Activated naive CD4-positive, alpha-beta T cell treated with anti-CD3 and anti-CD28 coated beads for 36 hours (primary cell): ENCODE data around the gene FBXL4. TPM values are rescaled to one million over a fixed set of nuclear protein-coding genes. Genes with fewer than 3 reads are reported as not detected.

ENCODE experiments used
- CTCF ChIA-PET: fragments of 350-600 bp; sonication (Branson Sonifier 250); formaldehyde crosslinking; loops from one replicate; lab custom pipeline; 2021; ENCODE audit warnings: antibody characterized with exemption; lab: Charles Lee
- DNase-seq: peaks from one replicate; pipeline ENCODE4 v3.0.0-alpha.2; 2020
- H3K27ac Mint-ChIP-seq: one replicate; pipeline ENCODE4 v1.8.0; 2021; ENCODE audit warnings: mild to moderate bottlenecking, mixed read lengths
- H3K27me3 Mint-ChIP-seq: one replicate; pipeline ENCODE4 v1.8.0; 2021; ENCODE audit warnings: low read depth, mixed read lengths
- H3K36me3 Mint-ChIP-seq: one replicate; pipeline ENCODE4 v1.8.0; 2021; ENCODE audit warnings: low read depth, mixed read lengths
- H3K4me1 Mint-ChIP-seq: one replicate; pipeline ENCODE4 v1.8.0; 2021; ENCODE audit warnings: low read depth, mixed read lengths
- H3K4me3 Mint-ChIP-seq: one replicate; pipeline ENCODE4 v1.8.0; 2021; ENCODE audit warnings: mild to moderate bottlenecking, moderate library complexity, mixed read lengths
- H3K9me3 Mint-ChIP-seq: one replicate; pipeline ENCODE4 v1.8.0; 2021; ENCODE audit warnings: mixed read lengths
- intact Hi-C: fragments of 100-400 bp; cut with micrococcal nuclease; formaldehyde crosslinking; loops from one replicate; pipeline ENCODE4 v1.15.1; 2023
- total RNA-seq, 2 experiments: library from RNA; stranded (reverse); gene quantifications; one replicate each; pipeline ENCODE4 v1.2.3, GENCODE V29; 2021

Gene FBXL4
- total RNA-seq, 2 experiments from 2014 or later: 16.3 to 16.7 TPM

DNA sequence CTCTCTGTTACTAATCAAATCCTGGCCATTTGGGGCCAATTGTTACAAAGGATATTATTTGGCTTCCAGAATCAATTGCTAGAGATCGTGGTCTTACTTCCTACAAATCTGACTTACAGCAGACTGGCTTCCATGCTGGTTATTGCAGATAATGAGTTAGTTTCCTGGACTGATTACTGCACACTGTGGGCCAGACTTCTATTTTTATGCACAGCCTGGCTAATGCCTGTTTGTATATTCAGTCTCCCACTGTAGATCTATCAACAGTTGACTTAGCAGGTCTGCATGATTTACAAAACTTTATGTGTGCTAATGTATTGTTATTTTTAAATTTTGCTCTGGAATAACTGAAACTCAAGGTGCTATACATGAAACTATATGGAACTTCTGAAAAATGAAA lies 25.8 kb upstream of the FBXL4 start:
- no peak for DNase-seq
- Mint-ChIP-seq H3K27me3 (peaks cover 5% of the 10 kb centered on the region), H3K27ac (no peak overlapping the region), H3K4me1 (no peaks in the 10 kb centered on the region), H3K36me3 (peaks cover 3% of the 10 kb centered on the region), H3K9me3 (peaks cover 4% of the 10 kb centered on the region), H3K4me3 (no peak overlapping the region)
- CTCF ChIA-PET: no interaction called here
- intact Hi-C loops: no loop called here

- DNase-seq: no peak
- intact Hi-C loops: no loop called here
- Mint-ChIP-seq H3K27me3 (peaks cover 5% of the 10 kb centered on the region), H3K27ac (no peak overlapping the region), H3K9me3 (peaks cover 6% of the 10 kb centered on the region), H3K36me3 (peaks cover 3% of the 10 kb centered on the region), H3K4me3 (no peak overlapping the region), H3K4me1 (no peaks in the 10 kb centered on the region)
- CTCF ChIA-PET: no interaction called here
These were observed 23.6 kb upstream of the FBXL4 start for GRCh38 chr6:98971303-98971702.

DNA sequence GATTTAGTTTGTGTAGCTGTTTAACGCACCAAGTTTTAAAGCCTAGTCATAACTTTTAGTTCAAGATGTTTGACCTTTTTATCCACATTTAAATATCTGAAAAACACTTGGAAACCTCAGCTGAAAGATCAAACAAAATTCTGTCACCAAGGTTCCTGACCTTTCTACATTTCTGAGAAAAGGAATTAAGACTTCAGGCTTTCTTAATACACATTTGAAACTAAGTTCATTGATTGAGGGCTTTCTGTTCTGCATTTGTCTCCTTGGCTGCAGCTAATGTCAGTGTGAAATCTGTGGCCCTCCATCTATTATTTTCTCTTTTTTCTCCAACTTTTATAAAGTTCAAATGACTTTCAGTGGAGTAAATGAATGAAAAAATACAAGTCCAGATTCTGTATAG lies 22.7 kb upstream of the FBXL4 start:
- H3K9me3 Mint-ChIP-seq: peaks cover 6% of the 10 kb centered on the region
- H3K27ac Mint-ChIP-seq: no peak overlapping the region
- CTCF ChIA-PET: no interaction called here
- H3K4me3 Mint-ChIP-seq: no peak overlapping the region
- H3K36me3 Mint-ChIP-seq: peaks cover 3% of the 10 kb centered on the region
- no peaks in the 10 kb centered on the region for H3K4me1 Mint-ChIP-seq
- no peak for DNase-seq
- peaks cover 2% of the 10 kb centered on the region for H3K27me3 Mint-ChIP-seq
- intact Hi-C loops: no loop called here

DNA sequence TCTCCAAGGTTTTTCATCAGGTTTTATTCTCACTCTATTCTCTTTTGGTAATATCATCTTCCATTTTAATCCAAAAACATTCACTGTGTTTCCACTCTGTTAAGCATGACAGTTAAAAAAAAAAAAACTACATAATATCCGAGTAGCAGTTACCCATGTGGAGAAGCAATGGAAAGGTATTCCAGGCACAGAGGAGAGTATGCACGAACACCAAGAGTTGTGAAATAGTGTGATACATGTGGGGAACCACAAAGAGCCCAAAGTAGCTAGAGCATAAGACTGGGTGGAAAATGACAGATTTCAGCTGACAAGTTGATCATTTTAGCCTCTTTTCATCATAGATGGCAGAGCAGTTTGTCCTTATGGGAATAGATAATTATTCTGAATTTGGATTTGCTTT lies 19.9 kb upstream of the FBXL4 start:
- no peak overlapping the region for H3K27ac Mint-ChIP-seq
- H3K36me3 Mint-ChIP-seq: peaks cover 3% of the 10 kb centered on the region
- DNase-seq: no peak
- H3K27me3 Mint-ChIP-seq: peaks cover 7% of the 10 kb centered on the region
- intact Hi-C loops: no loop called here
- no peaks in the 10 kb centered on the region for H3K4me1 Mint-ChIP-seq
- H3K4me3 Mint-ChIP-seq: no peak overlapping the region
- CTCF ChIA-PET: no interaction called here
- peaks cover 6% of the 10 kb centered on the region for H3K9me3 Mint-ChIP-seq

GRCh38 chr6:98959631-98960030 lies 11.9 kb upstream of the FBXL4 start:
- H3K36me3 Mint-ChIP-seq: no peaks in the 10 kb centered on the region
- H3K4me3 Mint-ChIP-seq: no peak overlapping the region
- intact Hi-C loops: no loop called here
- H3K9me3 Mint-ChIP-seq: no peaks in the 10 kb centered on the region
- H3K27ac Mint-ChIP-seq: no peak overlapping the region
- CTCF ChIA-PET: interaction anchor here (0.9 kb wide), 1 partner anchor 475 kb away, joined by 3 read pairs; no protein-coding TSS in a partner anchor
- peaks cover 12% of the 10 kb centered on the region for H3K27me3 Mint-ChIP-seq
- DNase-seq: no peak
- no peaks in the 10 kb centered on the region for H3K4me1 Mint-ChIP-seq

GRCh38 chr6:98958776-98959175 lies 11.0 kb upstream of the FBXL4 start:
- Mint-ChIP-seq H3K4me3 (no peak overlapping the region), H3K9me3 (no peaks in the 10 kb centered on the region), H3K27ac (no peak overlapping the region), H3K36me3 (no peaks in the 10 kb centered on the region), H3K27me3 (peaks cover 12% of the 10 kb centered on the region), H3K4me1 (no peaks in the 10 kb centered on the region)
- no peak for DNase-seq
- CTCF ChIA-PET: no interaction called here
- intact Hi-C loops: no loop called here

- Mint-ChIP-seq H3K36me3 (no peaks in the 10 kb centered on the region), H3K27me3 (peaks cover 6% of the 10 kb centered on the region), H3K27ac (no peak overlapping the region), H3K4me3 (no peak overlapping the region), H3K9me3 (no peaks in the 10 kb centered on the region), H3K4me1 (no peaks in the 10 kb centered on the region)
- DNase-seq: no peak
- CTCF ChIA-PET: no interaction called here
- intact Hi-C loops: no loop called here
These were observed 9.7 kb upstream of the FBXL4 start for GRCh38 chr6:98957450-98957849.

DNA sequence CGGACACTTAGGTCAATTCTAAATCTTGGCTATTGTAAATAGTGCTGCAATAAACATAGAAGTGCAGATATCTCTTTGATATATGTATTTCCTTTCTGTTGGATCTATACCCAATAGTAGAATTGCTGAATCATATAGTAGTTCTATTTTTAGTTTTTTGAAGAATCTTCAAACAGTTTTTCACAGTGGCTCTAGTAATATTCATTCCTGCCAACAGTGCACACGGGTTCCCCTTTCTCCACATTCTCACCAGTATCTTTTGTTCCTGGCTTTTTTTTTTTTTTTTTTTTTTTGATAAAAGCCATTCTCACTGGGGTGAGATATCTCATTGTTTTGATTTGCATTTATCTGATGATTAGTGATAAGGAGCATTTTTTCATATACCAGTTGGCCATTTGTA lies 1.8 kb upstream of the FBXL4 start:
- Mint-ChIP-seq H3K9me3 (peaks cover 2% of the 10 kb centered on the region), H3K4me3 (no peak overlapping the region), H3K27me3 (peaks cover 2% of the 10 kb centered on the region), H3K27ac (no peak overlapping the region), H3K4me1 (peaks cover 26% of the 10 kb centered on the region), H3K36me3 (no peaks in the 10 kb centered on the region)
- DNase-seq: no peak
- CTCF ChIA-PET: no interaction called here
- intact Hi-C loops: no loop called here

GRCh38 chr6:98946879-98947410 lies 801 bp downstream of the FBXL4 start:
- Mint-ChIP-seq H3K4me3 (peak overlapping the region; percentile 93), H3K4me1 (peaks cover 40% of the 10 kb centered on the region), H3K27me3 (peaks cover 2% of the 10 kb centered on the region), H3K9me3 (peaks cover 11% of the 10 kb centered on the region), H3K36me3 (peaks cover 16% of the 10 kb centered on the region), H3K27ac (peak overlapping the region; percentile 93)
- peak; percentile 60 for DNase-seq
- CTCF ChIA-PET: interaction anchor here (0.7 kb wide), 1 partner anchor 149 kb away, joined by 3 read pairs; no protein-coding TSS in a partner anchor
- intact Hi-C loops: loop anchor here (1.0 to 2.0 kb wide), 4 partner anchors 112 to 1664 kb away; partner anchors contain the start of genes CCNC, MMS22L and POU3F2

DNA sequence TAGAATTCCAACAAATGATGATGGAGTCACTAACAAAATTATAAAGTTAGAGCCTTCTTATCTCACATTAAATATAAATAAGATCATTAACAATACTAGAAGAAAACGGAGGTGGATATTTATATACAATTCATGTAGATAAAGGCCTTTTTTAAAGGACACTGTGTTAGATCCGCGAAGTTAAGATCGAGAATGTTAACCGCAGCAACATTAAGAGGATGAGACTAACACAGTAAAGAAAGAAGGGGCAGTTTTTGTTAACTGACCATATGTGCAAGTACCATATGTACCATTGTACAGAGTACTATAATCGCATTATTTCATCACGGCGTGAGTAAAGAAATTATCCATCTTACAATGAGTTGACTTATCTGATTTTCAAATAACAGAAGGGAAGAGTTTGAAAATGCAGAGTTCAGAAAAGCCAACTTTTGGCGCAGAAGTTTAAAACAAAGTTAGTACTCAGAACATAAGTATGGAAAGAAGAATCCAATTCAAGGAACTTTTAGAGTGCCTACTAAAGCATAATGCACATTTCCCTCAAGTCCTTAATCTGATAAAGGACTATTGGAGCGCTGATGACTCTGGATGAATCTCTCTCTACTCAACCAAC lies 1.4 kb downstream of the FBXL4 start:
- H3K27me3 Mint-ChIP-seq: peaks cover 2% of the 10 kb centered on the region
- CTCF ChIA-PET: interaction anchor here (0.7 kb wide), 1 partner anchor 150 kb away, joined by 3 read pairs; no protein-coding TSS in a partner anchor
- H3K36me3 Mint-ChIP-seq: peaks cover 19% of the 10 kb centered on the region
- peaks cover 44% of the 10 kb centered on the region for H3K4me1 Mint-ChIP-seq
- peak overlapping the region; percentile 93 for H3K27ac Mint-ChIP-seq
- peaks cover 13% of the 10 kb centered on the region for H3K9me3 Mint-ChIP-seq
- H3K4me3 Mint-ChIP-seq: peak overlapping the region; percentile 93
- no peak for DNase-seq
- intact Hi-C loops: loop anchor here (1.0 to 2.0 kb wide), 3 partner anchors 112 to 622 kb away; partner anchors contain the start of genes CCNC and POU3F2

- intact Hi-C loops: loop anchor here (1.0 to 2.0 kb wide), 3 partner anchors 111 to 623 kb away; partner anchors contain the start of genes CCNC and POU3F2
- H3K27me3 Mint-ChIP-seq: peaks cover 2% of the 10 kb centered on the region
- H3K4me3 Mint-ChIP-seq: peak overlapping the region; percentile 93
- H3K27ac Mint-ChIP-seq: peak overlapping the region; percentile 21
- peaks cover 18% of the 10 kb centered on the region for H3K9me3 Mint-ChIP-seq
- no peak for DNase-seq
- H3K36me3 Mint-ChIP-seq: peaks cover 26% of the 10 kb centered on the region
- CTCF ChIA-PET: no interaction called here
- peaks cover 47% of the 10 kb centered on the region for H3K4me1 Mint-ChIP-seq
These were observed 2.2 kb downstream of the FBXL4 start for GRCh38 chr6:98945311-98946115.

GRCh38 chr6:98944598-98945081 lies 3.1 kb downstream of the FBXL4 start:
- DNase-seq: no peak
- CTCF ChIA-PET: interaction anchor here (0.7 kb wide), 1 partner anchor 593 kb away, joined by 3 read pairs; no protein-coding TSS in a partner anchor
- peaks cover 42% of the 10 kb centered on the region for H3K4me1 Mint-ChIP-seq
- no peaks in the 10 kb centered on the region for H3K27me3 Mint-ChIP-seq
- peaks cover 31% of the 10 kb centered on the region for H3K36me3 Mint-ChIP-seq
- no peak overlapping the region for H3K4me3 Mint-ChIP-seq
- peaks cover 22% of the 10 kb centered on the region for H3K9me3 Mint-ChIP-seq
- no peak overlapping the region for H3K27ac Mint-ChIP-seq
- intact Hi-C loops: no loop called here
